MCF 10A (cell line): ENCODE measurements around the gene CRNN. TPM values are rescaled to one million over a fixed set of nuclear protein-coding genes. Genes with fewer than 3 reads are reported as not detected.

ENCODE experiments used
- BruUV-seq: library from RNA; stranded (reverse); fragments of 400-500 nt; replicated peaks from 2 replicates; lab custom pipeline; 2021; lab: Mats Ljungman, UMichigan
- CTCF ChIA-PET: fragments of 300-600 bp; sonication (Branson Sonifier 250); formaldehyde crosslinking; extraction: SDS; loops from one replicate; lab custom pipeline; 2021; ENCODE audit warnings: antibody characterized with exemption, inconsistent platforms; lab: Yijun Ruan, JAX
- POLR2A ChIA-PET: fragments of 300-600, 350-650 bp; sonication (Branson Sonifier 250); formaldehyde crosslinking; extraction: SDS; loops from one replicate; lab custom pipeline; 2020; ENCODE audit warnings: antibody characterized with exemption, inconsistent platforms; lab: Yijun Ruan, JAX
- DNase-seq: peaks from one replicate; pipeline ENCODE4 v3.0.0-alpha.2; 2018; ENCODE audit not compliant: unreplicated experiment
- H3K27ac Mint-ChIP-seq: one replicate; pipeline ENCODE4 v1.8.0; 2022; ENCODE audit warnings: mild to moderate bottlenecking, low read depth, mixed read lengths; ENCODE audit not compliant: unreplicated experiment
- H3K27me3 Mint-ChIP-seq: one replicate; pipeline ENCODE4 v1.8.0; 2022; ENCODE audit warnings: mixed read lengths; ENCODE audit not compliant: insufficient read depth, unreplicated experiment
- H3K36me3 Mint-ChIP-seq: one replicate; pipeline ENCODE4 v1.8.0; 2022; ENCODE audit warnings: mild to moderate bottlenecking, moderate library complexity, mixed read lengths; ENCODE audit not compliant: insufficient read depth, unreplicated experiment
- H3K4me1 Mint-ChIP-seq: one replicate; pipeline ENCODE4 v1.8.0; 2022; ENCODE audit warnings: mixed read lengths; ENCODE audit not compliant: insufficient read depth, unreplicated experiment
- H3K4me3 Mint-ChIP-seq: one replicate; pipeline ENCODE4 v1.8.0; 2022; ENCODE audit warnings: mild to moderate bottlenecking, moderate library complexity, mixed read lengths; ENCODE audit not compliant: unreplicated experiment
- H3K9me3 Mint-ChIP-seq: one replicate; pipeline ENCODE4 v1.8.0; 2022; ENCODE audit warnings: mixed read lengths; ENCODE audit not compliant: unreplicated experiment
- CTCF ChIP-seq: fragments of 200-600 bp; IDR thresholded peaks from one replicate; pipeline ENCODE4 v1.8.0; 2022; ENCODE audit warnings: antibody characterized with exemption, mild to moderate bottlenecking; ENCODE audit not compliant: unreplicated experiment
- intact Hi-C: fragments of 100-400 bp; cut with micrococcal nuclease; formaldehyde crosslinking; loops from 2 replicates; pipeline ENCODE4 v1.14.1; 2022
- total RNA-seq: library from RNA; stranded (reverse); gene quantifications from 2 replicates; pipeline ENCODE4 v1.2.3, GENCODE V29; 2022

Gene CRNN
- total RNA-seq, 1 experiment from 2014 or later: not detected

DNA sequence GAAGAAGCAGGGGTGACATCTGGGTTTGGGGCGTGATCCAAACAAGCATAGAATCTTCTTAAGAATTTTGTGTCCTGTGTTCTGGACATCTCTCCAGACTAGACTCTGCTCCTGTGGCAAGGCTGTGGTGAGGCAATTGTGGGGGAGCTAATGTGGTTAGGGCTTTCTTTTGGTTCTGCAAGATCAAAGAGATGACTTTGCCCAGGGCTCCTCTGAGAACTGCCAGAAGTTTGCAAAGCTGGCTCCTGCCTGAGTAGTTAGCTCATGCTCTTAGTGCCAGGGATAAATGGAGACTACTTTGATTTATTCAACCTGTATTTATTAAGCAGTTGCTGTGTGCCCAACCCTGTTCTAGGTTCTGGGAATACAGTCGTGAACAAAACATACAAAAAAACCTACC, 34.0 kb upstream of the CRNN start:
- POLR2A ChIA-PET: interaction anchor here (0.7 kb wide), 1 partner anchor 399 kb away, joined by 3 read pairs; no protein-coding TSS in a partner anchor
- no peak for DNase-seq
- Mint-ChIP-seq H3K9me3 (no peaks in the 10 kb centered on the region), H3K27me3 (peaks cover 18% of the 10 kb centered on the region), H3K4me3 (no peak overlapping the region), H3K4me1 (peaks cover 2% of the 10 kb centered on the region), H3K36me3 (no peaks in the 10 kb centered on the region), H3K27ac (no peak overlapping the region)
- CTCF ChIA-PET: interaction anchor here (0.5 to 7.0 kb wide), 15 partner anchors 7 to 395 kb away, joined by 3 to 88 read pairs (median 4); no protein-coding TSS in a partner anchor
- intact Hi-C loops: no loop called here
- no peak for TF ChIP-seq CTCF
- no TSS peak for BruUV-seq

DNA sequence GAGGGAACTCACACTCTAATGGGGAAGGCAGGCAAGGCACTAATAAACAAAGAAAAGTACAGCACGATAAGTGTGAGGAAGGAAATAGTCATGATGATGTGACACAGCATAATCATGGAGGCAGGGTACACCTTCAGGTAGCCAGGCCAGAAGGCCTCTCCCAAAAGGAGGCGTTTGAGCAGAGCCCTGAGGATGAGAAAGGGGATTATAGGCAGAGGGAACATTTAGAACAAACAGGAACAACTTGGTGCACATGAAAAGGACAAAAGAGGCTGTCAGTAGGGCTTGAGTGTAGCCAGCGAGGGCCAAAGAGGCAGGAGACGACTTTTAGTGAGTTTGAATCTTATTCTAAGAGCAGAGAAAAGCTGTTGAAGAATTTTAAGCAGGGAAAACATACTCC, 33.4 kb upstream of the CRNN start:
- TF ChIP-seq CTCF: no peak
- Mint-ChIP-seq H3K4me1 (peaks cover 7% of the 10 kb centered on the region), H3K4me3 (no peak overlapping the region), H3K9me3 (no peaks in the 10 kb centered on the region), H3K27me3 (peaks cover 18% of the 10 kb centered on the region), H3K27ac (no peak overlapping the region), H3K36me3 (no peaks in the 10 kb centered on the region)
- DNase-seq: no peak
- ChIA-PET CTCF (interaction anchor here (0.7 to 7.0 kb wide), 8 partner anchors 12 to 394 kb away, joined by 3 to 88 read pairs (median 4); no protein-coding TSS in a partner anchor), POLR2A (no interaction called here)
- intact Hi-C loops: no loop called here
- BruUV-seq: no TSS peak

DNA sequence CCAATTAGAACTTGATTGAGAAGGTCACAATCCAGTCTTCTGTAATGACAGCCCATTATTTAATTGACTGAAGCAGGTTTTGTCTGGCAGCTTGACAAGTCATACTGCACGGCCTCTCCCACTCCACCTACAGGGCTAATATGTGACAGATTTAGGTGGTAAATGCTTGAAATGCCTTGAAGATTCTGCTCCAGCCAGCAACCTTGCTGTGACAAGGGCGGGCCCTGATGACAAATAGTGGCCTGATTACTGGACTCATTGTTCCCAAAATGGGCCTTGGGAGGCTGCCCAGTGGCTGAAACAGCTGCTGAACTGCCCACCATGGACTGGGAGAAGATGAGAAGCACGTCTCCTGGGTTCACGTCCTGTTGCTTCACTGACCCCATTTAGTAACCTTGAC, 30.0 kb upstream of the CRNN start:
- H3K27me3 Mint-ChIP-seq: peaks cover 5% of the 10 kb centered on the region
- CTCF ChIA-PET: interaction anchor here (1.0 to 7.0 kb wide), 4 partner anchors 15 to 391 kb away, joined by 5 to 88 read pairs (median 8); no protein-coding TSS in a partner anchor
- H3K4me1 Mint-ChIP-seq: peaks cover 7% of the 10 kb centered on the region
- intact Hi-C loops: loop anchor here (5.0 kb wide), 2 partner anchors 302 to 392 kb away; no protein-coding TSS in a partner anchor
- BruUV-seq: no TSS peak
- no peak overlapping the region for H3K4me3 Mint-ChIP-seq
- DNase-seq: no peak
- POLR2A ChIA-PET: interaction anchor here (0.8 to 2.5 kb wide), 2 partner anchors 15 to 258 kb away, joined by 3 to 11 read pairs; no protein-coding TSS in a partner anchor
- no peaks in the 10 kb centered on the region for H3K9me3 Mint-ChIP-seq
- H3K27ac Mint-ChIP-seq: no peak overlapping the region
- no peaks in the 10 kb centered on the region for H3K36me3 Mint-ChIP-seq
- no peak for TF ChIP-seq CTCF

DNA sequence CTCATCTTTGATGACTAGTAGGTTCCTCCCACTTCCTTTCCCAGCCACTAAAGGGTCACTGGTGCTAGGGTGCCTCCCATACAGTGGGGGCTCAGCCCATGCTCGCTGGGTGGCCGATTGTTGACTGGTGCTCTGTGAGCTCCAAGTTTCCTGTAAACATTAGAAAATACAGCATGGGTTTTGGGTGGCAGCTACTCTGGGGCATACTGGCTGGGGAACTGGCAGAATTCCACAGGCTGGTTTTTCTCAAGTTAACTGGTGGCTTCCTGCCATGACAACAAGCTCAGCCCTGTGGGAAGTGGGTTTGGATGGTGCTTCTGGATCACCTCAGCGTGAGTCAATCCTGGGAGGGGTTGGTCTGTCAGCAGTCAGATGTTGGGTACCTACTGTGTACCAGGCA, 28.7 kb upstream of the CRNN start:
- ChIA-PET POLR2A (interaction anchor here (0.6 to 0.7 kb wide), 2 partner anchors 13 to 66 kb away, joined by 3 read pairs; no protein-coding TSS in a partner anchor), CTCF (interaction anchor here (0.8 to 4.7 kb wide), 8 partner anchors 16 to 390 kb away, joined by 3 to 94 read pairs (median 6); no protein-coding TSS in a partner anchor)
- H3K9me3 Mint-ChIP-seq: no peaks in the 10 kb centered on the region
- H3K4me3 Mint-ChIP-seq: no peak overlapping the region
- BruUV-seq: no TSS peak
- H3K36me3 Mint-ChIP-seq: no peaks in the 10 kb centered on the region
- H3K27me3 Mint-ChIP-seq: no peaks in the 10 kb centered on the region
- no peak for TF ChIP-seq CTCF
- DNase-seq: peak; percentile 82
- intact Hi-C loops: loop anchor here (5.0 kb wide), 2 partner anchors 300 to 390 kb away; no protein-coding TSS in a partner anchor
- H3K27ac Mint-ChIP-seq: no peak overlapping the region
- H3K4me1 Mint-ChIP-seq: peaks cover 7% of the 10 kb centered on the region
